ENCODE measurements around the gene ZBTB40.

ZBTB40 gene

DNA sequence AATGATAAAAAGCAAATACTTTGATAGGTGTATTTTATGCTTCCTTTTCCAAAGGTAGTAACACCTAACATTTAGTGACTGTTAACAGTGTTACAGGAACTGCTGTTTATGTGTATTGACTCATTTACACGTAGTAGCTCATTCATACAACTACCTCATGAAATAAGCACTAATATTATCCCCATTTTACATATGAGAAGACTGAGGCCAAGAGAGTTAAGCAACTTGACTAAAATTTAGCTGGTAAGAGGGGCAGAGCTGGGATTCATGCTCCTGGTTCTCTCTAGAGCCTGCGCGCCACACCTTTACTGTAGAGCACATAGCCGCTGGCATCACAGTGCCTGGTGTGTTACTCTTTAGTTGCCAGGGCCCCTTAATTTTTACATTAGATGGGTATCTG lies 11.3 kb downstream of the ZBTB40 start:
- no peak for DNase-seq (ENCODE audit: low read depth in 1 of 2, low spot score in 1 of 2)

DNA sequence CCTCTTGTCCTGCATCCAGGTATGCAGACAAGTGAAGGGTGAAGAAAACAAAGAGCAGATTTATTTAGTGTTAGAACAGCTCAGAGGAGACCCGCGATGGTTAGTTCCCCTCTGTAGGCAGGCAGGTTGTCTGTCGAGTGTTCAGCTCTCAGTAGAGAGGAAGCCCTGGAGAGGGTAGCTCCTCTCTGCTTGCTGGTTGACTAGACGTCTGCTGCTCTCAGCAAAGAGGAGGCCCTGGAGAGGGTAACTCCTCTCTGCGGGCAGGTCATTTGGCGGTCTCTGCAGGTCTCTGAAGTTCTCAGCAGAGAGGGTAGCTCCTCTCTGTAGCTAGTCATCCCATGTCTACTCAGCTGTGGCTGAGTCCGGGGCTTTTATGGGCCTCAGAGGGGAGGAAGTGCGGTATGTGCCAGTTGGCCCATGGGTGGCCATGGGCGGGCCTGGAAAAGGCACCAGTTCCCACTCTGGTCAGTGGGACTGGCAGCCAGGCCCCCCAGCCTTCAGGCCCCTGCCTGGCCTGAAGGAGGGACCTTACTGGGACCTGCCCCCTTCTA lies 13.4 kb downstream of the ZBTB40 start:
- no peak for DNase-seq (ENCODE audit: low read depth in 1 of 2, low spot score in 1 of 2)

DNA sequence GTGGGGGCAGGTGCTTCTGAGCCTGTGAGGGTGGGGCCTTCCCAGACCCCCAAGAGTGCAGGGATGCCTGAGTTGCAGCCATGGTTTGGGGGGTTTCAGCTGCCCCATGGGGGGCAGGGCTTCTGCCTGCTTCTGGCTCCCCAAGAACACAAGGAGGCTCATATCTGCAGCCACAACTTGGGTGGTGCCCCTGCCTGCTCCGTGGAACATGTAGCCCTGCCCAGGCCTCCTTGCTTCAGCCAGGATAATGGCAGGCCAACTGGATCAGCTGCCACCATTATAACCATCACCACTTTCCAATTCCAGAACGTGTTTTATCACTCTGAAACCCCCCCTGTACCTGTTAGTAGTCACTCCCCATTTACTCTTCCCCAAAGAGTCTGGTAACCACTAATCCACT lies 14.0 kb downstream of the ZBTB40 start:
- DNase-seq (ENCODE audit: low read depth in 1 of 2, low spot score in 1 of 2) = no peak

GRCh38 chr1:22470227-22470626 lies 18.6 kb downstream of the ZBTB40 start:
- DNase-seq (ENCODE audit: low read depth in 1 of 2, low spot score in 1 of 2) = no peak

GRCh38 chr1:22471078-22471477 lies 19.4 kb downstream of the ZBTB40 start:
- no peak for DNase-seq (ENCODE audit: low read depth in 1 of 2, low spot score in 1 of 2)

GRCh38 chr1:22471610-22472009 lies 20.0 kb downstream of the ZBTB40 start:
- no peak for DNase-seq (ENCODE audit: low read depth in 1 of 2, low spot score in 1 of 2)

GRCh38 chr1:22472596-22472995 lies 20.9 kb downstream of the ZBTB40 start:
- DNase-seq (ENCODE audit: low read depth in 1 of 2, low spot score in 1 of 2) = no peak

DNA sequence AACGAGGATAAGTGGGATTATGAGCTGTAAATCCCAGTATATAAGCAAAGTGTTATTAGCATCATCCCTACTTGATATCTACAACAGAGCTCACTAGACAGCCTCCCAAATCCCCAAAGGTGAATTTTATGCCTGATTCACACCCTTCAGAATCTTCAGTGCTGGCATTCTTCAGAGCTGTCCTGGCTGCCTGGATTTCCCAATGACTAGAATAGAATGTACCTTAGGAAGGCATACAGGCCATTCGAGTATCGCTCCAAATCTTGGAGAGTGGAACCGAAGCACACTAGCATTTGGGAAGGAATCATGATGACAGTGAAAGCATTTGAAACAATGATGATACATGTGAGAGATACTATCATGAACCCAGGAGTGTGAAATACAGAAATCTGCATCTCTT lies 22.3 kb downstream of the ZBTB40 start:
- DNase-seq (ENCODE audit: low read depth in 1 of 2, low spot score in 1 of 2) = no peak

- no peak for DNase-seq (ENCODE audit: low read depth in 1 of 2, low spot score in 1 of 2)
These were observed 24.9 kb downstream of the ZBTB40 start for GRCh38 chr1:22476566-22476965.

DNA sequence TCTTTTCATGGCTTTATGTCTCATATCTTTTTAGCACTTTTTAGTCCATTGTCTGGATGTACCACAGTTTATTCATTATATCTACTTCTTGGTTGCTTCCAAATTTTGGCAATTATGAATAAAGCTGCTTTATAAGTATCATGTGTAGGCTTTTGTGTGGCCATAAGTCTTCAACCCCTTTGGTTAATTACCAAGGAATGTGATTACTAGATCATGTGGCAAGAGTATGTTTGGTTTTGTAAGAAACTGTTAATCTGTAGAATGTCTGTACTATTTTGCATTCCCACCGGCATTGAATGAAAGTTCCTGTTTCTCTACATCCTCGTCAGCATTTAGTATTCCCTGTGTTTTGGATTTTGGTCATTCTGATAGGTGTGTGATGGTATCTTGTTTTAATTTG lies 31.5 kb downstream of the ZBTB40 start:
- no peak for DNase-seq (ENCODE audit: low read depth in 1 of 2, low spot score in 1 of 2)

DNA sequence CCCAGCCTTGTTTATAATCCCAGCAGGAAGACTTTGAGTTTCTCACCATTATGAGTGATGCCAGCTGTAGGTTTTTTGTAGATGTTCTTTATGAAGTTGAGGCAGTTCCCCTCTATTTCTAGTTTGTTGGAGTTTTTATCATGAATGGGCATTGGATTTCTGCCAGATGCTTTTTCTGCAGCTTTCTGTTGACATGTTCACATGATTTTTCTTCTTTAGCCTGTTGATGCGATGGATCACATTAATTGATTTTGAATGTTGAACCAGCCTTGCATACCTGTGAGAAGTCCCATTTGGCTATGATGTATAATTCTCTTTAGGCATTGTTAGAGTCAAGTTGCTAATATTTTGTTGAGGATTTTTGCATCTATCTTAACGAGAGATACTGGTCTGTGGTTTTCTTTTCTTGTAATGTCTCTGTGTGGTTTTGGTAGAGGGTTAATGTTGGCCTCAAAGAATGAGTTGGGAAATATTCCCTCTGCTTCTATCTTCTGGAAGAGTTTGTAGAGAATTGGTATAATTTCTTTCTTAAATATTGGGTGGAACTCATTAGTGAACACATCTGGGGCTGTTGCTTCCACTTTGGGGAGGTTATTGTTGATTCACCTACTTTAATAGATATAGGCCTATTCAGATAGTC lies 33.2 kb downstream of the ZBTB40 start:
- no peak for DNase-seq (ENCODE audit: low read depth in 1 of 2, low spot score in 1 of 2)

DNA sequence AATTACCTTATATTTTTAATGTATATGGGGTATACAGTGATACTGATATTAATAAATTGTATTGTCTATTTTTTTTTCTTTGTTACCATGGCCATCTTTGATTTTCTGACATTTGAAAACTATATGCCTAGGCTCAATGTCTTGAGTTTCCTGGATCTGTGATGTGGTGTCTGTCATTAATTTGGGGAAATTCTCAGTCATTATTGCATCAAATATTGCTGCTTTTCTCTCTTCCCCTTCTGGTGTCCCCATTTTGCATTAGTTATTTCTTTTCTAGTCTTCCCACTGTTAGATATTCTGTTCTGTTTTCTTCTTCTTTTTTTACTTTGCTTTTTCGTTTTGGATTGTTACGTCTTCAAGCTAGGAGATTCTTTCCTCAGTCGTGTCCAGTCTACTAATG lies 33.8 kb downstream of the ZBTB40 start:
- no peak for DNase-seq (ENCODE audit: low read depth in 1 of 2, low spot score in 1 of 2)

DNA sequence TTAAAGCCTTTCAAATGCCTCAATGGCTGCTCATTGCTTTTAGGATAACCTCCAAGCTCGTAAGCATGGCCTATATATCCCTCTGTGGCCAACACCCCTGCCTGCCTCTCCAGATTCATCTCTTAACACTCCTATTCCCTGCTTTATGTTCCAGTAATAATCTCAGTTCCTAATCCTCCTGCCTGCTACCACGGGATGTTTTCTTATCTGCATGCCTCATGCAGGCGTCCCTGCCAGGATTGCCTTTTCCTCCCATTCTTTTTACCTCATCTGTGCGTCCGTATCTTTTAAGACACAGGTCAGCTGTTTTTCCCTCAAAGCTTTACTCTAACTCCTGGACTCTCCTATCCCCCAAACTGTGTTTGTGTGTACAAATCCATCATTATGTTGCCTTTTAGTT lies 36.1 kb downstream of the ZBTB40 start:
- no peak for DNase-seq (ENCODE audit: low read depth in 1 of 2, low spot score in 1 of 2)

GRCh38 chr1:22488319-22488718 lies 36.7 kb downstream of the ZBTB40 start:
- no peak for DNase-seq (ENCODE audit: low read depth in 1 of 2, low spot score in 1 of 2)

DNA sequence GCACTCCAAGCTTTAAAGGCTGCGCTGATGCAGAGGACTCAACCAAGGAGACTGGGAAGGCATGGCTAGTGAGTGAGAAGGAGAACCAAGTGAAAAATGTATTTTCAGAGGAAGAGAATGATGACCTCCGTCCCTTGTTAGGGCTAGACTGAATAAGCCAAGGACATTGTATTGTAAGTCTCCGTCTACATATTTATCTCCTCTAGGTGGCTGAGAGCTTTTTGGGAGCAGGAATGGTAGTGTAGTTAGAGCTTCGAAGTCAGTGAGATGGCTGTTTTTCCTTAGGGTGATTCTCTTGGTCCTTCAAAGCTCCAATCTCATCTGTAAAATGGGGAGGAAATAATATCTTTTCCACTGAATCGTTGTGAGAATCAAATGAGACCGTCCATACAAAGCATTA lies 37.6 kb downstream of the ZBTB40 start:
- DNase-seq (ENCODE audit: low read depth in 1 of 2, low spot score in 1 of 2) = no peak

GRCh38 chr1:22489823-22490222 lies 38.2 kb downstream of the ZBTB40 start:
- DNase-seq (ENCODE audit: low read depth in 1 of 2, low spot score in 1 of 2) = no peak

- DNase-seq (ENCODE audit: low read depth in 1 of 2, low spot score in 1 of 2) = no peak
These were observed 38.7 kb downstream of the ZBTB40 start for GRCh38 chr1:22490309-22490708.

DNA sequence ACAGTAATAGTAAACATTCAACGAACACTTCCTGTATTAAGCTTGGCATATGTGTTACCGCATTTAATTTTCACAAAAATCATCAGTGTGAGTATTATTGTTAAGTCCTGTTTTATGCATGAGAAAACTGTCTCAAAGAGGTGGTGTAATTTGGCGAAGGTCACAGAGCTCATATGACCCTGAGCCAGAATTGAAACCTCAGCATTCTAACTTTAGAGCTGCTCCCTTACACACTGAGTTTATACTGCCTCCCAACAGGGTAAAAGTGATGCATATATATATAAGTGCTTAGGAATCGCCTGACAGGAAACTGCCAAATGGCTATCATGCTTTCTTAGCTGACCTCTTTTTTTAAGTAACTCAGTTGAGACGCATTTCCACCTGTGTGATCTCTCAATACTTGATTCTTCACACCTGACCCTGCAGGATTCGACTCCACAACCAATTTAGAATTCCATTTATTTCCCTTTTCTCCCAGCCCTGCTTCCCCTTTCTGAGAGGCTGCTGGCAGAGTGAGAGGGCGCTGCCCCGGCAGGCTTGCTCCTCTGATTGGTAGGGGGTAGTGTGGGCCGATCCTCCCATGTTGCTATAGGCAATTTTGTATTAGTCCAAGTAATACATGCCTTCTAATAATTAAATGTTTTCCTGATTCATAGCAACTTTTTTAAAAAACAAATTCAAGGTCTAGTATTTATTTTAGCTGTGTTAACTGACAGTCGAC lies 40.5 kb downstream of the ZBTB40 start:
- DNase-seq (ENCODE audit: low read depth in 1 of 2, low spot score in 1 of 2) = no peak

GRCh38 chr1:22494144-22494543 lies 42.5 kb downstream of the ZBTB40 start:
- no peak for DNase-seq (ENCODE audit: low read depth in 1 of 2, low spot score in 1 of 2)

DNA sequence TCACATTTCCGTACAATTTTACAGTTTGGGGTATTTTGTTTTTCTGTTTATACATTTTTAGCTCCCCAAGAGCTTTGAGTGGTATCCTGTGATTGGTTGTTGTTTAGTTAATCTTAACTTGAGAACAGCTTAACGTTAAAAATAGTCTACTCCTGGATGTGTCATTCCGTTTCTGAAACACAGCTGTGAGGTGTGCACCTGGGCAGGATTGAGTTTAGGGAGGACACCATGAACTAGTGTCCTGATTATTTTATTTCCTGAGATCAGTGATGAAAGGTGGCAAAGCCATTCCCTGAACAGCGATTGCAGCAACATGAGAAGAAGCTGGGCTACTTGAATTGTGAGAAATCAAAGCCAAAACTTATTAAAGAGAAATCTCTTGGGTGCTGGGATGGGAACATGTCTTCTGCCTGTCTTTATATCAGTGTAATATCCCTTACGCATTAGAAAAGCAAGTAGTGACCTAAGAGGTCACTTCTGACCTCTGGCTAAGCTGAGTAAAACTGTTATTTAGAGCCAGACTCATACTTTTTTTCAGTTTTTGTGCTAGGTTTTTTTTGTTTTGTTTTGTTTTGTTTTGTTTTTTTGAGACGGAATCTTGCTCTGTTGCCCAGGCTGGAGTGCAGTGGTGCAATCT lies 43.4 kb downstream of the ZBTB40 start:
- DNase-seq (ENCODE audit: low read depth in 1 of 2, low spot score in 1 of 2) = no peak

GRCh38 chr1:22496536-22497160 lies 45.0 kb downstream of the ZBTB40 start:
- DNase-seq (ENCODE audit: low read depth in 1 of 2, low spot score in 1 of 2) = no peak

- no peak for DNase-seq (ENCODE audit: low read depth in 1 of 2, low spot score in 1 of 2)
These were observed 46.8 kb downstream of the ZBTB40 start for GRCh38 chr1:22498463-22498862.
